MM.1S (cell line): Measurements from ENCODE around the gene MRTFA.

ENCODE experiments used
- DNase-seq: peaks from one replicate; pipeline ENCODE4 v3.0.0-alpha.2; 2015
- H2AFZ ChIP-seq: fragments of 300-600 bp; sonication (generic); 2 replicates; pipeline ENCODE4 v1.6.0; 2016; ENCODE audit warnings: antibody characterized with exemption, low read length
- H3F3A ChIP-seq: fragments of 300-600 bp; sonication (generic); 2 replicates; pipeline ENCODE4 v1.6.1; 2016; ENCODE audit warnings: mild to moderate bottlenecking, antibody characterized with exemption, low read length, moderate library complexity, mixed read lengths; ENCODE audit not compliant: insufficient read depth
- H3K27ac ChIP-seq: fragments of 300-600 bp; sonication (generic); 2 replicates; pipeline ENCODE4 v1.5.1; 2016; ENCODE audit warnings: mild to moderate bottlenecking, low read length
- H3K27me3 ChIP-seq: fragments of 300-600 bp; sonication (generic); replicated peaks from 2 replicates; pipeline ENCODE4 v1.6.0; 2016; ENCODE audit warnings: low read length; ENCODE audit not compliant: insufficient read depth
- H3K36me3 ChIP-seq: fragments of 300-600 bp; sonication (generic); replicated peaks from 2 replicates; pipeline ENCODE4 v1.6.1; 2016; ENCODE audit warnings: mild to moderate bottlenecking, low read length, mixed read lengths; ENCODE audit not compliant: insufficient read depth
- H3K4me1 ChIP-seq: fragments of 300-600 bp; sonication (generic); 2 replicates; pipeline ENCODE4 v1.6.1; 2016; ENCODE audit warnings: low read length, mixed read lengths
- H3K4me2 ChIP-seq: fragments of 300-600 bp; sonication (generic); 2 replicates; pipeline ENCODE4 v1.6.0; 2016; ENCODE audit warnings: low read depth, low read length
- H3K4me3 ChIP-seq: fragments of 300-600 bp; sonication (generic); 2 replicates; pipeline ENCODE4 v1.5.1; 2016; ENCODE audit warnings: low read length, mixed read lengths
- H3K79me2 ChIP-seq: fragments of 300-600 bp; sonication (generic); 2 replicates; pipeline ENCODE4 v1.6.1; 2016; ENCODE audit warnings: mixed run types, low read length, mixed read lengths
- H3K9ac ChIP-seq: fragments of 300-600 bp; sonication (generic); 2 replicates; pipeline ENCODE4 v1.6.1; 2016; ENCODE audit warnings: low read length, mixed read lengths
- H3K9me2 ChIP-seq: fragments of 300-600 bp; sonication (generic); replicated peaks from 2 replicates; pipeline ENCODE4 v1.6.1; 2016; ENCODE audit warnings: mild to moderate bottlenecking, low read length, mixed read lengths; ENCODE audit not compliant: insufficient read depth
- H3K9me3 ChIP-seq: fragments of 300-600 bp; sonication (generic); replicated peaks from 2 replicates; pipeline ENCODE4 v1.6.1; 2016; ENCODE audit warnings: mild to moderate bottlenecking, low read length, mixed read lengths; ENCODE audit not compliant: insufficient read depth
- H4K20me1 ChIP-seq: fragments of 300-600 bp; sonication (generic); 2 replicates; pipeline ENCODE4 v1.6.1; 2016; ENCODE audit warnings: mild to moderate bottlenecking, low read length, moderate library complexity, mixed read lengths; ENCODE audit not compliant: insufficient read depth
- CTCF ChIP-seq: fragments of 300-600 bp; sonication (generic); IDR thresholded peaks from 2 replicates; pipeline ENCODE4 v1.5.1; 2016; ENCODE audit warnings: antibody characterized with exemption, low read length, mixed read lengths
- EZH2 ChIP-seq: fragments of 300-600 bp; sonication (generic); optimal IDR thresholded peaks from 2 replicates; pipeline ENCODE3; 2017; ENCODE audit warnings: low read depth, mild to moderate bottlenecking, antibody characterized with exemption, low read length, mixed read lengths
- EZH2phosphoT487 ChIP-seq: fragments of 300-600 bp; sonication (generic); IDR thresholded peaks from 2 replicates; pipeline ENCODE4 v1.6.1; 2018; ENCODE audit warnings: antibody characterized with exemption, low read length

The MRTFA gene

DNA sequence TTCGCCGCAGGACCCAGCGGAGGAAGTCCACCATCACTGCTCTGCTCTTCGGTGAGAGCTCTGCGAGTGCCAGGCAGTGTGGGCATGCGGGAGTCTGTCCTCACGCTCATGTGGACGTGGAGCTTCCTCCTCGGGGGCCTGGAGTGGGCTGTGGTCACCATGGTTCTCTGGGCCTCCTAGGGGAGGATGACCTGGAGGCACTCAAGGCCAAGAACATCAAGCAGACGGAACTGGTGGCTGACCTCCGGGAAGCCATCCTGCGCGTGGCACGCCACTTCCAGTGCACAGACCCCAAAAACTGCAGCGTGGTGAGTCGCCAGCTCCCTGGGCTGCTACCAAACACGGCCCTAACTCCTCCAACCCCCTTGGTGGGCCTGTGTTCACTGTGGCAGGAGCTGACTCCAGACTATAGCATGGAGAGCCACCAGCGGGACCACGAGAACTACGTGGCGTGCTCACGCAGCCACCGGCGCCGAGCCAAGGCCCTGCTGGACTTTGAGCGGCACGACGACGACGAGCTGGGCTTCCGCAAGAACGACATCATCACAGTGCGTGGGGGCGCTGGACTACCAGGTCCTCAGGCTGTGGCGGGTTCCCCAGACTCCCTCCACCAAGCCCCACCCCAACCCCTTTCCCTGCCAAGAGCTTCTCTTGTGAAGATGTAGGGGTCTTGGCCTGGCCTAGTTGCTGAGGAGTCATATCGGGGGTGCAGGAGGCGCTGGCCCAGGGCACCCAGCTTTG is 229.3 kb downstream of the MRTFA start:
- Histone ChIP-seq H3K27ac (no peak overlapping the region), H3K9me3 (no peaks in the 10 kb centered on the region), H3F3A (no peaks in the 10 kb centered on the region), H3K4me1 (no peaks in the 10 kb centered on the region), H3K27me3 (no peaks in the 10 kb centered on the region), H2AFZ (no peak overlapping the region), H3K36me3 (peaks cover 4% of the 10 kb centered on the region; the same call in 1 of the 2 replicates), H3K4me3 (no peak overlapping the region), H3K79me2 (no peaks in the 10 kb centered on the region), H3K9ac (no peak overlapping the region), H4K20me1 (no peaks in the 10 kb centered on the region), H3K4me2 (no peak overlapping the region), H3K9me2 (no peaks in the 10 kb centered on the region)
- no peak for TF ChIP-seq CTCF
- no peak for TF ChIP-seq EZH2
- no peak for TF ChIP-seq EZH2phosphoT487
- no peak for DNase-seq

DNA sequence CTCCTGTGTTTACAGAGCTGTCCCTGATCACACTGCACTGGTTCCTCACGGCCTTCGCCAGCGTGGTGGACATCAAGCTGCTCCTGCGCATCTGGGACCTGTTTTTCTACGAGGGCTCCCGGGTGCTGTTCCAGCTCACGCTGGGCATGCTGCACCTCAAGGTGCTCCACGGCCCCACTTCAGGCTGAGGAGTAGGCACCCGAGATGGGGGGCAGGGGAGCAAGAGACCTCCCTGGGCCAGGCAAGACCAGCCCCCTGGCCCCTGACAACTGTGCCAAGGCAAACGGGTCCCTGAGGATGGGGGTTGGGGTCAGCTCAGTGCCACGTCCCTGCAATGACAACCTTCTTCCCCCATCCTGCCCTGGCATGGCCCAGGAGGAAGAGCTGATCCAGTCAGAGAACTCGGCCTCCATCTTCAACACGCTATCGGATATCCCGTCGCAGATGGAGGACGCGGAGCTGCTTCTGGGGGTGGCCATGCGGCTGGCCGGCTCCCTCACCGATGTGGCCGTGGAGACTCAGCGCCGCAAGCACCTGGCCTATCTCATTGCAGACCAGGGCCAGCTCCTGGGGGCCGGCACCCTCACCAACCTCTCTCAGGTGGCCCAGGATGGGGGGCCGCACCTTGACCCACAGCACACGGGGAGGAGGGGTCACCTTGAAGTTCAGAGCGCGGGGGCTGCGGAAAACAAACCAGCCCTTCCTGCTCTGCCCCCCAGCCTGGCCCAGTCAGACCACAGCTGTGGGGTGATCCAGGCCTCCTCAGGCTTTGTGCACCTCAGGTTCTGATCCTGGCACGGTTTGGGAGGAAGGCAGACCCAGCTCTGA is 230.2 kb downstream of the MRTFA start:
- Histone ChIP-seq H3K27ac (no peak overlapping the region), H2AFZ (no peak overlapping the region), H3K9ac (no peak overlapping the region), H3K4me1 (no peaks in the 10 kb centered on the region), H3K9me3 (no peaks in the 10 kb centered on the region), H3K9me2 (no peaks in the 10 kb centered on the region), H3K27me3 (no peaks in the 10 kb centered on the region), H4K20me1 (no peaks in the 10 kb centered on the region), H3K36me3 (peaks cover 2% of the 10 kb centered on the region; the same call in 1 of the 2 replicates), H3K79me2 (no peaks in the 10 kb centered on the region), H3K4me2 (no peak overlapping the region), H3K4me3 (no peak overlapping the region), H3F3A (no peaks in the 10 kb centered on the region)
- no peak for TF ChIP-seq CTCF
- no peak for TF ChIP-seq EZH2
- no peak for TF ChIP-seq EZH2phosphoT487
- DNase-seq = no peak

DNA sequence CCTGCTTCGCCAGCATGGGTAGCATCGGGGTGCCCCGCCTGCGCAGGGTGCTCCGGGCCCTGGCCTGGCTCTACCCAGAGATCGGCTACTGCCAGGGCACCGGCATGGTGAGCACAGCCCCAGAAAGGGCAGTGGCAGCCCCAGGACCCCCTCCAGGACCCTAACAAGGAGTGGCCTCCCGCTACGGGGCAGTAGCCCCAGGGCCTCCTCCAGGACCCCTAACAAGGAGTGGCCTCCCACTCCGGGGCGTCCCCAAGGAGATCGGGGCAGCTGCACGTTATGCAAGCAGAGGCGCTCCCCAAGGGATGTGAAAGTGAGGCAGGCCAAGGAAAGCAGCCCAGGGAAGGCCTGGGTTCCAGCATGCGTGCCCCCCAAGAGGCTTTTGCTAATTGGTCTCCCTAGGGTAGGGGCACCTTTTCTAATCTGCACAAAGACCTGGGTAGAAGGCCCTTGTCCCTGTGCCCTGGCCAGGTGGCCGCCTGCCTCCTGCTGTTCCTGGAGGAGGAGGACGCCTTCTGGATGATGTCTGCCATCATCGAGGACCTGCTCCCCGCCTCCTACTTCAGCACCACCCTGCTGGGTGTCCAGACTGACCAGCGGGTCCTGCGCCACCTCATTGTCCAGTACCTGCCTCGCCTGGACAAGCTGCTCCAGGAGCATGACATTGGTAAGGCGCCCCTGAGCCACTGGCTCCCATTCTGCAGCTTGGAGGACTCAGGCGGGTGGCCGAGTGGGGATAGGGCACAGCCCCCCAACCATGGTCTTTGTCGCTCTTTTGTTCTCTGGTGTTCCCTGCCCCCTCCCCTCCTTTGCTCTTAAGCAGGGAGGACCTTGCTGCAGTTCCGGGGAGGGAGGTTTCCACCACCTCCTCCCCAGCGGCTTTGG is 231.1 kb downstream of the MRTFA start:
- Histone ChIP-seq H3K4me3 (no peak overlapping the region), H3K27ac (no peak overlapping the region), H3K9me3 (no peaks in the 10 kb centered on the region), H3K9ac (no peak overlapping the region), H2AFZ (no peak overlapping the region), H3K36me3 (no peaks in the 10 kb centered on the region), H3K4me2 (no peak overlapping the region), H3F3A (no peaks in the 10 kb centered on the region), H3K79me2 (no peaks in the 10 kb centered on the region), H4K20me1 (no peaks in the 10 kb centered on the region), H3K9me2 (no peaks in the 10 kb centered on the region), H3K4me1 (no peaks in the 10 kb centered on the region), H3K27me3 (no peaks in the 10 kb centered on the region)
- TF ChIP-seq EZH2 = no peak
- no peak for TF ChIP-seq CTCF
- no peak for TF ChIP-seq EZH2phosphoT487
- DNase-seq = no peak
